Activated naive CD8-positive, alpha-beta T cell treated with anti-CD3 and anti-CD28 coated beads for 36 hours (primary cell): ENCODE results near the gene MTUS2. TPM values are rescaled to one million over a fixed set of nuclear protein-coding genes. Genes with fewer than 3 reads are reported as not detected.

Experiments
- DNase-seq: peaks from one replicate; pipeline ENCODE4 v3.0.0; 2021
- H3K27ac Mint-ChIP-seq: one replicate; pipeline ENCODE4 v1.8.0; 2022; ENCODE audit warnings: mild to moderate bottlenecking, moderate library complexity, mixed read lengths
- H3K27me3 Mint-ChIP-seq: one replicate; pipeline ENCODE4 v1.8.0; 2022; ENCODE audit warnings: mild to moderate bottlenecking, mixed read lengths
- H3K36me3 Mint-ChIP-seq: one replicate; pipeline ENCODE4 v1.8.0; 2021; ENCODE audit warnings: mild to moderate bottlenecking, mixed read lengths
- H3K4me1 Mint-ChIP-seq: one replicate; pipeline ENCODE4 v1.8.0; 2021; ENCODE audit warnings: mixed read lengths
- H3K4me3 Mint-ChIP-seq: one replicate; pipeline ENCODE4 v1.8.0; 2022; ENCODE audit warnings: mild to moderate bottlenecking, moderate library complexity, mixed read lengths
- H3K9me3 Mint-ChIP-seq: one replicate; pipeline ENCODE4 v1.8.0; 2022; ENCODE audit warnings: mixed read lengths
- total RNA-seq, 2 experiments: library from RNA; stranded (reverse); gene quantifications; one replicate each; pipeline ENCODE4 v1.2.3, GENCODE V29; 2021

The MTUS2 gene
- total RNA-seq, 2 experiments from 2014 or later = not detected

DNA sequence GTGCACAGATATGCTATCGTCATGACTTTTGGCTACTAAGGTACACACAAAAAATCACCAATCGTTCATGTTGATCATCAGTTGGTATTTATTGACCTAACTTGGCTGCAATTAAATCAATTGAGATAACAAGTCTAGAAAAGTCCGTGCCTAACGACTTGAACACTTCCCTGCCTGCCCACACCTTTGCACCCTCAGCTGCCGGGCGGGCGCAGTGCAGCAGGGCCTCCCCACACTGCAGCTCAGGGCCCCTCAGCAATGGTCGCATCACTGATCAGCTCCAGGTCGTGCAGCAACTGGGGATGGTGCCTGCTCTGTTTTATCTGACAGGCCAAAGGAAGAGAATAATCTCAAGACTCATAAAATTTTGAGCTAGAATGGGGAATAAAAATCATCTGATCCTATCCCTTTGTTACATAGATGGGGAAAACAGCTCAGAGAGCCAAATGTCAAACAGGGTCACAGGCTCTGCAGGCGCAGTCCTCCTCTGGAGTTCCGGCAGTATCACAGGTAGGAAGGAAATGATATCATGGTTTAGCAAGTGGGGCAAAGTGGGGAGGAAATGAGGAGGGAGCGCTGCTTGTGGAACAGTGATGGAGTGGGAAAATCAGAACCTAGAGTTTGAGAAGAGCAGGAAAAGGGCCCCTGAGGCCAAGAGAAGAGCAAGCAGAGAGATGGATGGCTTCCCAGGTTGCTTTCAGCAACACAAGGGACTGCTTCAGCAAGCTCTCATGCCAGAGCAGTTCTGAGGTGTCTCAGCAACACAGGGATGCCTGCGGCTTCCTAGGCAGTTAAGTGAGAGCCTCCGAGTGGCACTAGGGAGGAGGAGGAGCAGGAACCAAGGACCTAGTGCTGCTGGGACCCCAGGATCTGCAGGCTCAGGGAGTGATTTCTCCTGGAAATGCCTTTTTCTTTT is 717.9 kb downstream of the MTUS2 start:
- no peaks in the 10 kb centered on the region for H3K9me3 Mint-ChIP-seq
- H3K36me3 Mint-ChIP-seq = peaks cover 31% of the 10 kb centered on the region
- H3K27ac Mint-ChIP-seq = no peak overlapping the region
- H3K4me1 Mint-ChIP-seq = peaks cover 23% of the 10 kb centered on the region
- no peak overlapping the region for H3K4me3 Mint-ChIP-seq
- no peaks in the 10 kb centered on the region for H3K27me3 Mint-ChIP-seq
- DNase-seq = no peak

DNA sequence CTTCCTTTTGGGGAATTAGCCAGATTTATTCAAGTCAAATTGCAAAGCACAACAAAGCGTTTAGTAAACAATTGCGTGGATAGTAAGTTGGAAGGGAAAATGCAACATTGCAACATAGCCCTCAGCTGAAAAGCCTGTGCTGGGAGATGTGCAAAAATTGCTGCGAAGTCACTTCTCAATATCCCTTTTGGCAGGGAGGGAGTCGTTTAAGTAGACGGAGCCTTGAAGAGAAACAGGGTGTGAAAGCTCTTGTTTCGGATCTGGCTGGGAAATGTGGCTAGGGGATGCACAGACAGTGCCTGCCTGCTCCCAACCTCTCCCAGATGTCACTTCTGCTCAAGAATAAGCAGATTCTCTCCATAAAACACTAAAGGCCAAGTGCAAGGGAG is 718.5 kb downstream of the MTUS2 start:
- Mint-ChIP-seq H3K9me3 (no peaks in the 10 kb centered on the region), H3K27me3 (no peaks in the 10 kb centered on the region), H3K4me3 (no peak overlapping the region), H3K27ac (no peak overlapping the region), H3K4me1 (peaks cover 30% of the 10 kb centered on the region), H3K36me3 (peaks cover 32% of the 10 kb centered on the region)
- DNase-seq = no peak

- no peaks in the 10 kb centered on the region for H3K9me3 Mint-ChIP-seq
- H3K36me3 Mint-ChIP-seq = peaks cover 31% of the 10 kb centered on the region
- H3K27me3 Mint-ChIP-seq = no peaks in the 10 kb centered on the region
- no peak overlapping the region for H3K27ac Mint-ChIP-seq
- no peak for DNase-seq
- H3K4me3 Mint-ChIP-seq = no peak overlapping the region
- H3K4me1 Mint-ChIP-seq = peaks cover 38% of the 10 kb centered on the region
Observed at GRCh38 chr13:29539856-29540255, 719.7 kb downstream of the MTUS2 start.

- Mint-ChIP-seq H3K27ac (no peak overlapping the region), H3K4me1 (peaks cover 38% of the 10 kb centered on the region), H3K9me3 (no peaks in the 10 kb centered on the region), H3K36me3 (peaks cover 32% of the 10 kb centered on the region), H3K27me3 (no peaks in the 10 kb centered on the region), H3K4me3 (no peak overlapping the region)
- DNase-seq = no peak
Observed at GRCh38 chr13:29540334-29540733, 720.2 kb downstream of the MTUS2 start.

- Mint-ChIP-seq H3K27me3 (no peaks in the 10 kb centered on the region), H3K36me3 (peaks cover 35% of the 10 kb centered on the region), H3K9me3 (no peaks in the 10 kb centered on the region), H3K4me3 (no peak overlapping the region), H3K4me1 (peaks cover 38% of the 10 kb centered on the region), H3K27ac (peak overlapping the region; percentile 9)
- no peak for DNase-seq
Observed at GRCh38 chr13:29540799-29541198, 720.7 kb downstream of the MTUS2 start.

DNA sequence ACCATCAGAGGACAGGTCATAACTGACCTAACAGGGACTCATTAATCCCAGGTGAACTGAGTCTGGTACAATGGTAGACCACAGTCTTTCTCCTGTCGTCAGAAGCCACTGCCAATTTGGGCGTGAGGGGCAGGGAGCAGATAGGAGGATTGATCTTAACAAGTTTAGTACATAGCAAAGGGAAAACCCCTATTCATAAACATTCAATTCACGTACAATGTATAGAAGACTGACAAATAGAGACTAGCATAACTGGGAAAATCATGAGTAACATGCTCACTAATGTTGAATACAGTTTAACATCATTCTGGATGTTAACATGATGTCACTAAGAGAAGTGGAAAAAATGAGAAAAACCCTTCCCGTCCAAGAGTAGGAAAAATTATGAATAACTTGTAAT is 721.3 kb downstream of the MTUS2 start:
- Mint-ChIP-seq H3K36me3 (peaks cover 34% of the 10 kb centered on the region), H3K4me1 (peaks cover 41% of the 10 kb centered on the region), H3K4me3 (no peak overlapping the region), H3K27me3 (no peaks in the 10 kb centered on the region), H3K9me3 (no peaks in the 10 kb centered on the region), H3K27ac (peak overlapping the region; percentile 9)
- no peak for DNase-seq

GRCh38 chr13:29542381-29542780 is 722.2 kb downstream of the MTUS2 start:
- Mint-ChIP-seq H3K27me3 (no peaks in the 10 kb centered on the region), H3K4me1 (peaks cover 39% of the 10 kb centered on the region), H3K27ac (peak overlapping the region; percentile 66), H3K9me3 (no peaks in the 10 kb centered on the region), H3K36me3 (peaks cover 31% of the 10 kb centered on the region), H3K4me3 (no peak overlapping the region)
- no peak for DNase-seq

DNA sequence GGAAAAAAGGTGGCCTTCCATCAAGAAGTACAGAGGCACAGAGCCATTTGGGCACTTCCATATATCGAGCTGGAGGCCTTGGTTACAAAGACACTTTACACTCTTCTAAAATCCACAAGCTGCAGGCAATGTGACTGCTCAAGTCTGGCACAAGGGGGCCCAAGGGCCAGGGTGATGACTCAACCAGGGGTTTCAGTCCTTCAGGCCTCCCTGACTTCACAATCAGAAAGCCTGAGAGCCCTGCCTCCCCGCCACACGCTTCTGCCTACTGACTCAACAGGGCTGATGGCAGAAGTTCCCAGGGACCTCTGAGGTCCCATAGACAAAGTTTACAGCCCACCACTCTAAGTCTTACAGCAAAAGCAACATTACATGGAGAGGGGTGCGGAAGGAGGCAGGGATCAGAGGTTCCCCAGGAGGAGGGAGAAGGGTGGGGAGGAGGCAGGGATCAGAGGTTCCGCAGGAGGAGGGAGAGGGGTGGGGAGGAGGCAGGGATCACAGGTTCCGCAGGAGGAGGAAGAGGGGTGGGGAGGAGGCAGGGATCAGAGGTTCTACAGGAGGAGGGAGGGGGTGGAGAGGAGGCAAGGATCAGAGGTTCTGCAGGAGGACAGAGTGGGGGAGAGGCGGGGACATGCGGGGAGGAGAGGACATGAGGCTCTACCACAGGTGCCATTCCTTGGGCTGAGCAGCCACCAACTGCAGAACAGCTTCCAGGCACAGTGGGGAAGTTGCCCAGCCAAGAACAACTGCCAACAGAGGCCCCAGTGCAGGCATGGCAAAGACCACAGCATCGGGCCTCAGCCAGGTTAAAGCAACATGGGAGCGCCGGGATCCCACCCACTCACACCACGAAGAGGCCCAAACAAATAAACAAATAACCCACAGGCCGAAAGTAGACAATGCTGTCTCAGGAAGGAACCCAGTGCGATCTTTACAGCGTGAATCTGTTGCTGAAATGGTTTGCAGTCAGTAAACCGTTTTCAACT is 723.4 kb downstream of the MTUS2 start:
- Mint-ChIP-seq H3K4me3 (no peak overlapping the region), H3K27ac (peak overlapping the region; percentile 65), H3K27me3 (no peaks in the 10 kb centered on the region), H3K4me1 (peaks cover 34% of the 10 kb centered on the region), H3K9me3 (no peaks in the 10 kb centered on the region), H3K36me3 (peaks cover 31% of the 10 kb centered on the region)
- DNase-seq = peak; percentile 71

DNA sequence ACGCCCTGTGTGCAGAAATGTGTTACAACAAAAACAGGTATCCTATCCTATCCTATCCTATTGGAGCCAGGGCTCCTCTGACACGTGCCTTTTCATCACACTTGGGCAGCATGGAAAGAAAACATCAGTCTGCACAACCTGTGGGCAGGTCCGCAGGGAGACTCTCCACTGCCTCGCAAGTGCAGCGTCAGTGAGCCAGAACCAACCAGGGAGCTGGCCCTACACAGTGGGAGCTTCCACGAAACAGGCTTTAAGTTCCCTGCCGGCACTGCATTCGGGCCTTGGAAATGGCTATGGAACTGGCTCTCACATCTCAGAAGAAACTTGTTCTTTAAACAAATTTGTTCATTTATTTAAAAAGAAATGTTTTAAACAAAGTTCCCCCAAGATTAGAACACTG is 725.8 kb downstream of the MTUS2 start:
- Mint-ChIP-seq H3K4me3 (no peak overlapping the region), H3K27me3 (no peaks in the 10 kb centered on the region), H3K4me1 (peaks cover 33% of the 10 kb centered on the region), H3K9me3 (no peaks in the 10 kb centered on the region), H3K27ac (no peak overlapping the region), H3K36me3 (peaks cover 36% of the 10 kb centered on the region)
- DNase-seq = no peak

DNA sequence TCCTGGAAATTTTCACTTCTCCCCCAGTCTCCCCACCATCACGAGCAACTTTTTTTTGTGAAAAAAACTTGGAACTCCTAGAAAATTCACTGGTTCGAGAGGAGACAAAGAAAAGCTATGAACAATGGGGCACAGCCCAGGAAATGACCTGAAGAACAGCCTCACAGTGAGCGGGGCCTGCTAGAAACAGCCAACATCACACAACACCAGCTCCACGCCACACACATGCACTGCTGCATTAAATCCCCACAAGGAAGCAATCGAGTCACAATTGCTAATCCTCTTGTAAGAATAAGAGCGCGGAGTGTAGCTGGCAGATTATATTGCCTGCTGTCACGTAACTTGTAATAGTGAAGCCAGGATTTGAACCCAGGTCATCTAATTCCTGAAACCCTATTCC is 726.5 kb downstream of the MTUS2 start:
- H3K4me1 Mint-ChIP-seq = peaks cover 27% of the 10 kb centered on the region
- H3K36me3 Mint-ChIP-seq = peaks cover 36% of the 10 kb centered on the region

DNA sequence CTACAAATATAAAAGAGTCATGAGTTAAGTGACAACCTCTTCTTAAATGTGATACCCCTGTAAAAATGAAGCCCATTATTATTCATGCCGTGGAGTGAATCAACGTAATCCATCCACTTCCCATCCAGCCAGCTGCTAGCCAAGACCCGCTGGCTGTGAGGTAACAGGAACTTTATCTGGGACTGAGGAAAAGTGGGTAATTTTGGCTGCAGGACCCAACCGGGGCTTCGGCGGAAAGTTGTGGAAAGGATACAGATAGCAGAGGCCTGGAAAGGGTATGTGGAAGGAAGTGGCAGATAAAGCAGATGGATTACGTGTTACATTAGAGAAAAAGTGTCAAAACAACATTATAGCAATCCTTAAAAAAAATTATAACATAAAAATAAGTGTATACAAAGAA is 727.0 kb downstream of the MTUS2 start:
- H3K27ac Mint-ChIP-seq = no peak overlapping the region
- H3K4me1 Mint-ChIP-seq = peaks cover 27% of the 10 kb centered on the region
- no peaks in the 10 kb centered on the region for H3K27me3 Mint-ChIP-seq
- no peaks in the 10 kb centered on the region for H3K9me3 Mint-ChIP-seq
- H3K4me3 Mint-ChIP-seq = no peak overlapping the region
- peaks cover 40% of the 10 kb centered on the region for H3K36me3 Mint-ChIP-seq
- no peak for DNase-seq

More for the DNA sequence above, 726.5 kb downstream of the MTUS2 start:
- Mint-ChIP-seq H3K27ac (no peak overlapping the region), H3K27me3 (no peaks in the 10 kb centered on the region), H3K4me3 (no peak overlapping the region), H3K9me3 (no peaks in the 10 kb centered on the region)
- DNase-seq = no peak

GRCh38 chr13:29548722-29549121 is 728.6 kb downstream of the MTUS2 start:
- no peak for DNase-seq
- Mint-ChIP-seq H3K27me3 (no peaks in the 10 kb centered on the region), H3K27ac (no peak overlapping the region), H3K9me3 (no peaks in the 10 kb centered on the region), H3K4me1 (peaks cover 14% of the 10 kb centered on the region), H3K4me3 (no peak overlapping the region), H3K36me3 (peaks cover 42% of the 10 kb centered on the region)

DNA sequence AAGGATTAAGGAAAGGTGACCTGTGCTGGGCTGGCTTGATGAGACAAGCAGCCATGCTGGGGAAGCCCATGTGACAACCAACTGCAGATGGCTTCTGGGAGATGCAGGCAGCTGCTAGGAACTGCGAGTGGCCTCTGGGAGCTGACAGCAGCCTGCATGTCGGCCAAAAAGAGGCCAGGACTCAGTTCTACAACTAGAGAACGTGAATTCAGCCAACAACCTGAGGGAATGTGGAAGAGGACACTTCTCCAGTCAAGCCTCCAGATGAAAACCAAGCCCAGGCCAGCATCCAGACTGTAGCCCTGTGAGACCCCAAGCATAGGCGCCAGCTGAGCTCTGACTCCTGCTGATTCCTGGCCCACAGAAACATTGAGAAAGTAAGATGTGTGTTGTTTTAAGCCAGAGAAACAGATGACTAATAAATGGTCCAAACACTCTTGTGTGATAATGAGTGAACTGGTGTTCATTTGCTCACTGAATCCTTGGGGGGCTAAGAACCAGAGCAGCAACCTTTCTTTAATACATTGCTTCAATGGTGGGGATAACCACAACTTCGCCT is 730.4 kb downstream of the MTUS2 start:
- Mint-ChIP-seq H3K9me3 (no peaks in the 10 kb centered on the region), H3K36me3 (peaks cover 48% of the 10 kb centered on the region), H3K27me3 (no peaks in the 10 kb centered on the region), H3K4me1 (peaks cover 6% of the 10 kb centered on the region), H3K27ac (no peak overlapping the region), H3K4me3 (no peak overlapping the region)
- DNase-seq = no peak

DNA sequence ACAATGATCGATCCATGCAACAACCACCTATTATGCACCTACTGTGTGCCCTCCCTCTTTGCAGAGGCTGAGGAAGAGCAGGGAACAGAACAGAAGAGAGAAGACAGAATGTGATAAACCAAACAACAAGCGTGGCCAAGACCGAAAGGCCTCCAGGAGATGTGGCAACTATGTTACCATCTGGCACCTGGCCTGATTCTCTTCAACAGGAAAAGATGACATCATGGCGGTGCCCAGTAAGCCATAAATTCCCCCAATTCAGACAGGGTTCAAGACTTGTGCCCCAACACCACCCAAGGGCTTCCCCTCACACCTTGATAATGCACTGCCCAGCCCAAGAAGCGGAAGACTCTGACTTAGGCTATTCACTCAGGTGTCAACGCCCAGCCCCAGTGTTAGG is 731.1 kb downstream of the MTUS2 start:
- no peaks in the 10 kb centered on the region for H3K27me3 Mint-ChIP-seq
- no peak overlapping the region for H3K27ac Mint-ChIP-seq
- no peak for DNase-seq
- peaks cover 5% of the 10 kb centered on the region for H3K4me1 Mint-ChIP-seq
- H3K36me3 Mint-ChIP-seq = peaks cover 45% of the 10 kb centered on the region
- no peaks in the 10 kb centered on the region for H3K9me3 Mint-ChIP-seq
- no peak overlapping the region for H3K4me3 Mint-ChIP-seq
